Epithelial cell of esophagus (primary cell): ENCODE results near the gene IGFBP5.
A peak's percentile ranks its signal among the peaks of the same experiment; 100 is the strongest.

Experiments used
- DNase-seq: peaks from one replicate; pipeline ENCODE4 v3.0.0; 2010; ENCODE audit warnings: low read depth
- H3K4me3 ChIP-seq: 2 replicates; pipeline ENCODE4 v1.5.1; 2011; ENCODE audit warnings: mild to moderate bottlenecking, low read length, control low read depth
- CTCF ChIP-seq: IDR thresholded peaks from 2 replicates; pipeline ENCODE4 v1.5.1; 2011; ENCODE audit warnings: low read depth, mild to moderate bottlenecking, low read length, control low read depth, inconsistent platforms; ENCODE audit not compliant: insufficient read depth; ENCODE audit errors: missing control alignments

Gene IGFBP5

GRCh38 chr2:216702756-216703155 is 7.4 kb upstream of the IGFBP5 start:
- no peak for TF ChIP-seq CTCF
- H3K4me3 ChIP-seq: no peak overlapping the region
- DNase-seq: no peak

- H3K4me3 ChIP-seq: no peak overlapping the region
- TF ChIP-seq CTCF: no peak
- DNase-seq: no peak
Observed at GRCh38 chr2:216701544-216701943, 6.2 kb upstream of the IGFBP5 start.

GRCh38 chr2:216700781-216701180 is 5.4 kb upstream of the IGFBP5 start:
- no peak for DNase-seq
- H3K4me3 ChIP-seq: no peak overlapping the region
- TF ChIP-seq CTCF: no peak

- DNase-seq: no peak
- no peak overlapping the region for H3K4me3 ChIP-seq
- TF ChIP-seq CTCF: no peak
Observed at GRCh38 chr2:216700088-216700567, 4.8 kb upstream of the IGFBP5 start.

- no peak overlapping the region for H3K4me3 ChIP-seq
- DNase-seq: peak; percentile 77
- TF ChIP-seq CTCF: peak; percentile 80
Observed at GRCh38 chr2:216698895-216699294, 3.5 kb upstream of the IGFBP5 start.

- no peak overlapping the region for H3K4me3 ChIP-seq
- DNase-seq: no peak
- no peak for TF ChIP-seq CTCF
Observed at GRCh38 chr2:216698293-216698692, 2.9 kb upstream of the IGFBP5 start.

GRCh38 chr2:216696751-216697560 is 1.6 kb upstream of the IGFBP5 start:
- no peak overlapping the region for H3K4me3 ChIP-seq
- peak; percentile 68 for TF ChIP-seq CTCF
- peak; percentile 46 for DNase-seq
